Thoracic aorta (tissue), 2 donors: ENCODE results near the gene MCAT. TPM values are rescaled to one million over a fixed set of nuclear protein-coding genes. Genes with fewer than 3 reads are reported as not detected.

ENCODE experiments used
- ATAC-seq: fragments of 150-250 bp; one replicate; pipeline ENCODE4 v1.8.0; 2017; ENCODE audit warnings: low read depth; ENCODE audit not compliant: insufficient number of reproducible peaks, low FRiP score
- DNase-seq: peaks from one replicate; pipeline ENCODE4 v3.0.0-alpha.2; 2020; ENCODE audit warnings: low spot score
- H3K27ac ChIP-seq, 2 donors: fragments of 200-600 bp; sonication (generic); 1 replicate in 1 of 2; 2 replicates in 1 of 2; pipeline ENCODE4 v1.5.1; 2016; ENCODE audit warnings: mild to moderate bottlenecking in 2 of 2, moderate library complexity in 2 of 2
- H3K27me3 ChIP-seq: fragments of 200-600 bp; sonication (generic); replicated peaks from 2 replicates; pipeline ENCODE4 v1.6.0; 2016; ENCODE audit warnings: mild to moderate bottlenecking; ENCODE audit not compliant: insufficient read depth
- H3K36me3 ChIP-seq: fragments of 200-600 bp; sonication (generic); one replicate; pipeline ENCODE4 v1.5.1; 2016
- H3K4me1 ChIP-seq, 2 donors: fragments of 200-600 bp; sonication (generic); 1 replicate in 1 of 2; 2 replicates in 1 of 2; pipeline versions ENCODE4 v1.5.1 to v1.6.0; 2016; ENCODE audit warnings: low read depth in 2 of 2, mild to moderate bottlenecking in 1 of 2; ENCODE audit not compliant: control insufficient read depth in 1 of 2
- H3K4me3 ChIP-seq: fragments of 200-600 bp; sonication (generic); 2 replicates; pipeline ENCODE4 v1.5.1; 2016; ENCODE audit warnings: mild to moderate bottlenecking
- H3K9me3 ChIP-seq: fragments of 200-600 bp; sonication (generic); 2 replicates; pipeline ENCODE4 v1.5.1; 2016
- total RNA-seq, 2 donors: library from RNA; depleted of rRNA; stranded (reverse); fragments of >200 nt; gene quantifications; one replicate each; pipeline versions ENCODE4 v1.1.0 to v1.2.3, GENCODE V29; 2016
- TF ChIP-seq, protein P1 (sequence below): fragments of 200-600 bp; sonication (generic); IDR thresholded peaks from one replicate; pipeline ENCODE4 v1.5.1; 2019; ENCODE audit warnings: antibody characterized with exemption

MCAT gene
- total RNA-seq, 2 donors from 2014 or later, result 9.5 to 16.1 TPM

DNA sequence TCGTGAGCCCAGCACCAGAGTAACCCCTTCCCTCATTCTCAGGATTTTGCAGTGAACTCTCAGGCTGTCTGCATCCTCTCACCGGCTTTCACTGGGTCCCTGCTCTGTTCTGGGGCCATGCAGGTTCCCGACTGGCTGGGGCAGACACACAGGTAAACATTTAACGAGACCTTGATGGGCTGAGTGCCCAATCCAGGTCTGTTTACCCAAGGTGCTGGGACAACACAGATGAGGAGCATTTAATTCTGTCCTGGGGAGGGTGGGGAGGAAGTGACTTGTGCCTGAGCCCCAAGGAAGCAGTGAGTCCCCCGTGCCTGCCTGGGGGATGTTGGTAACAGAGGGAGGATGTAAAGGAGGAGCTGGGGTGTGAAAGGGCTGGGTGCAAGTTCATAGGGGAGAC is 28.2 kb downstream of the MCAT start:
- Histone ChIP-seq H3K36me3 (no peaks in the 10 kb centered on the region), H3K4me3 (no peak overlapping the region), H3K4me1 (peaks cover 9 to 17% of the 10 kb centered on the region in 2 donors), H3K9me3 (no peaks in the 10 kb centered on the region), H3K27ac (no peak overlapping the region), H3K27me3 (peaks cover 10% of the 10 kb centered on the region)
- no peak for DNase-seq
- TF ChIP-seq, protein P1, sequence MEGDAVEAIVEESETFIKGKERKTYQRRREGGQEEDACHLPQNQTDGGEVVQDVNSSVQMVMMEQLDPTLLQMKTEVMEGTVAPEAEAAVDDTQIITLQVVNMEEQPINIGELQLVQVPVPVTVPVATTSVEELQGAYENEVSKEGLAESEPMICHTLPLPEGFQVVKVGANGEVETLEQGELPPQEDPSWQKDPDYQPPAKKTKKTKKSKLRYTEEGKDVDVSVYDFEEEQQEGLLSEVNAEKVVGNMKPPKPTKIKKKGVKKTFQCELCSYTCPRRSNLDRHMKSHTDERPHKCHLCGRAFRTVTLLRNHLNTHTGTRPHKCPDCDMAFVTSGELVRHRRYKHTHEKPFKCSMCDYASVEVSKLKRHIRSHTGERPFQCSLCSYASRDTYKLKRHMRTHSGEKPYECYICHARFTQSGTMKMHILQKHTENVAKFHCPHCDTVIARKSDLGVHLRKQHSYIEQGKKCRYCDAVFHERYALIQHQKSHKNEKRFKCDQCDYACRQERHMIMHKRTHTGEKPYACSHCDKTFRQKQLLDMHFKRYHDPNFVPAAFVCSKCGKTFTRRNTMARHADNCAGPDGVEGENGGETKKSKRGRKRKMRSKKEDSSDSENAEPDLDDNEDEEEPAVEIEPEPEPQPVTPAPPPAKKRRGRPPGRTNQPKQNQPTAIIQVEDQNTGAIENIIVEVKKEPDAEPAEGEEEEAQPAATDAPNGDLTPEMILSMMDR, result no peak
- no peak for ATAC-seq

DNA sequence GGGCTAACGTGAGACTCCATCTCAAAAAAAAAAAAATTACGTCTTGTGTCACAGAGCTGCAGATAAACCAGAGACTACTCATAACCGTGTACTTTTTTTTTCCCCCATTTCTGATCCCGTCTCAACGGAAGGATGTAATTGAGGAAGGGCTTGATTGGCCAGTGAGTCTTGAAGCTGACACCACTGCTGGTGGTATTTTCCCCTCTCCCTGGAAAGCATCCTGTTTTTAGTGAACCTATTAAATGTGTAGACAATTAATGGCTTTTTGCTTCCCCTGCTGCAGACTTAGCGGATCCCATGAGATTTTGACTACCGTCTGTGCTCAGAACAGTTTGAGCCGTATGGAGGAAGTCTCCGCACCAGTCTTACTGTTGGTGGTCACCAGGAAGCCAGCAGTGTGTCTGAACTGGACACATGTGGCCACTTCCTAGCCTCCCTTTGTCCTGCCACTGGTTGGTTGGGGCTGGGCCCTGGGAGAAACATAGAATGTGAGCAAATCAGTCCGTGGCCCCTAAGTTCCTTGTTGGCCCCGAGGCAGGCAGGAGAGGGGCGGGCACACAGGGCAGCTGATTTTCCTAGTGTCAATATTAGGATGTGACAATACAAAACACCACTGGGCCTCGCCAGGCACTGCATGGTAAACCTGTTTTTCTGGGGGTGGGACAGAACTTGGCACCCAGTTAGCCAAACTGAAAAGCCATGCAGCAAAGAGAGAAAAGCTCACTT is 29.5 kb downstream of the MCAT start:
- DNase-seq, result no peak
- Histone ChIP-seq H3K36me3 (no peaks in the 10 kb centered on the region), H3K27me3 (peaks cover 10% of the 10 kb centered on the region), H3K9me3 (no peaks in the 10 kb centered on the region), H3K4me3 (no peak overlapping the region), H3K4me1 (peaks cover 9 to 18% of the 10 kb centered on the region in 2 donors), H3K27ac (no peak overlapping the region)
- TF ChIP-seq, protein P1, result no peak
- ATAC-seq, result no peak

DNA sequence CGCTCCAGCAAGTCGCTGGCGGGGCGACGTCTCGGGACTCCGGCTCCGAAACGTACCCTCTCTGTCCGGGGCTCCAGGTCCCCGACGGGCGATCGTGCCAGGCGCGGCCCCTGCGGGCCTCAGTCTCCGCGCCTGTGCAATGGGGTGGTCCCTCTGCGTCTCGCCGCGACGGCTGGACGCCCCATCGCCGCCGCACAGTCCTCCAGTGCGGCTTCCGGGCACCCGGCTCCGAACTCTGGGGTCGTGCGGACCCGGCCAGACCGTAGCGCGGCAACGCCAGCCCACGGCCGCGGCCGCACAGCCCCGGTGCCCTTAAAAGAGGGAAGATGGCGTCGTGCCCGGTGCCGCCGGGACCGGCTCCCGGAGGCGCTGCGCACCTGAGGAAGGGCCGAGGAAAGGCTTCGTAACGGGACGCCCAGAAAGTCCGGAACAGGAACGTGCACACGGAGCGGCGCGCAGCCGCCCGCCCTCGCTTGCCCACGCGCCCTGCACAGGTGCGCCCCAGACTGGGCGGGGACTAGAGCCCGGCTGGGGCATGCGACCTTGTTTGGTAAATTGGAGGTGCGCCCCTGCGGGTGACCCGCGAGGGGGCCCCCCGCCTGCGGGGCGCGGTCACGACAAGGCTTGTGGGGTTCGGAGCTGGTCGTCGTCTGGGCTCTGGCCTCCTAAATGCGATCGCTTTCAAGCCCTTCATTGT is 32.1 kb downstream of the MCAT start:
- Histone ChIP-seq H3K27me3 (peaks cover 10% of the 10 kb centered on the region), H3K9me3 (no peaks in the 10 kb centered on the region), H3K36me3 (no peaks in the 10 kb centered on the region), H3K4me3 (peak overlapping the region; percentile 81), H3K27ac (no peak overlapping the region), H3K4me1 (peaks cover 9 to 18% of the 10 kb centered on the region in 2 donors)
- ATAC-seq, result no peak
- no peak for DNase-seq
- TF ChIP-seq, protein P1, result no peak

DNA sequence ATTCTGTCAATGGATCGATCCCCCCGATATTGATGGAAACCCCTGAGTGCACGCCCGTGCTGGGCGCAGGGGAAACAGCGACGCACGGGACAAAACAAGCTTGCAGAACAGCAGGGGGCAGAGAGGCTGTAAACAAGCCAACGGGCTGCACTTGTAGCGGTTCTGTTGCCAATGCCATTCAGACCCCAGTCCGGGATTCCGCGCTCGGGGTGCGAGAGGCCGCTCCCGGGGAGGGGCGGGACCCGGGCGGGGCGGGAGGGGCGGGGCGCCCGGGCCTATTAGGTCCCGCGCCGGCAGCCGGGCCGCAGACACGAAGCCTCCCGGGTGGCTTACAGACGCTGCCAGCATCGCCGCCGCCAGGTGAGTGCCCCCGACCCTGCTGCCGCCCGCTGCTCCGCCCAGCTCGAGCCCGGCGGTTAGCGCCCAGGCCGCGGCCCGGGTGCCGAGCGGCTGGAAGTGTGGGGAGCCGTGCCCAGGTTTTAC is 32.7 kb downstream of the MCAT start, which contains the start of gene BIK:
Gene BIK, plus strand, starts transcription at position 307 of the 483 bp plus-strand sequence. CDS start 13,273 bp downstream, outside the sequence.
- H3K27me3 ChIP-seq, result peaks cover 10% of the 10 kb centered on the region
- DNase-seq (no peak), ATAC-seq (no peak)
- H3K36me3 ChIP-seq, result no peaks in the 10 kb centered on the region
- H3K4me1 ChIP-seq, result peaks cover 9 to 18% of the 10 kb centered on the region in 2 donors
- no peak within 1 kb of the TSS for H3K27ac ChIP-seq
- H3K9me3 ChIP-seq, result no peaks in the 10 kb centered on the region
- TF ChIP-seq, protein P1, result peak; percentile 12
- peak within 1 kb of the TSS; percentile 81 for H3K4me3 ChIP-seq

DNA sequence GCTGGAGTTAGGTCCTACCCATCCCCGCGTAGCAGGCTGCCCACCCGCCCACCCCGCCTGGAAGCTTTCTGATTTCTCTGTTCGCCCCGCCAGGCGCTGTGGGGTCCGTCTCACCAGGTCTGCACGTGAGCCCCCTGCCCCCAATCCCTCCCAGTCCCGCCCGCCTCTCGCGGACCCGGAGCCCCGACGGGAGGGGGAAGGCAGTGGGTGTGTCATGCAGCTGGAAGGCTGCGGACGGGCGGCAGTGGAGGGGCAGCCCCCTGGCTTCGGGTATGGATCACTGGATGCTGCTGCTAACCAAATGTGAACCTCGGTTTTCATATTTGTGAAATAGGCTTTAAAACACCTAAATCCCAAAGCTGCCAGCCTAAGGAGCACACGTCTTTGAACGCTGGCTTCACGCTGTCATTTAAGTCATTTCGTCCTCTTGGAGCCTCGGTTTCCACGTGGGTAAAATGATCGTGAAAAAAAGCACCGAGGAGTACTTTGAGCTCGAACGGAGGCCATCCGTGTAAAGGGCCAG is 33.2 kb downstream of the MCAT start:
- H3K27ac ChIP-seq, result no peak overlapping the region
- no peak for DNase-seq
- H3K4me1 ChIP-seq, result peaks cover 9 to 18% of the 10 kb centered on the region in 2 donors
- no peaks in the 10 kb centered on the region for H3K9me3 ChIP-seq
- no peak for ATAC-seq
- H3K27me3 ChIP-seq, result peaks cover 10% of the 10 kb centered on the region
- no peaks in the 10 kb centered on the region for H3K36me3 ChIP-seq
- peak overlapping the region; percentile 81 for H3K4me3 ChIP-seq
- TF ChIP-seq, protein P1, result no peak
